GM18861 (cell line): ENCODE results near the gene CCDC144A.
"Not testable (repeated sequence)": the region's sequence is repeated elsewhere in the genome, so short reads cannot be mapped to it uniquely, and the experiment has no call there.

ENCODE experiments used
- ATAC-seq: cut with Tn5 transposase; IDR thresholded peaks from one replicate; pipeline ENCODE4 v1.9.1; 2021; ENCODE audit not compliant: unreplicated experiment

The CCDC144A gene

DNA sequence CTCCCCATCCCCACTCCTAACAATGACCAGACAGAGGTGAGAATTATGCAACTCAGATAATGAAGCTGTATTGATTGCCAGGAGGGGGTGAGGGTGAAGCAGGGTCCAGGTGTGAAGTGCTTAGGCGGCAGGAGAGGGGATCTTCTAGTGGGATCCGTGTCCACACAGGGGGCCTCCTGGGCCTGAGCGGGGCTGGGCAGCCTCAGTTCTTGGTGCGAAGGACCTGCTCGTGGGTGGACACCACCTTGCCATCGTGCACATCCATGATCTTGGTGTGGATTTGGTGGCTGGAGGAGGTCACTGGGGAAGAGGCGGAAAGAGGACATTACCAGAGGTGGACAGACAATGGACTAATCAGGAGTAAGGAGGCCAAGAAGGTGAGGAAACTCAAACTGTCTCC, 127.9 kb downstream of the CCDC144A start:
- not testable (repeated sequence) for ATAC-seq

DNA sequence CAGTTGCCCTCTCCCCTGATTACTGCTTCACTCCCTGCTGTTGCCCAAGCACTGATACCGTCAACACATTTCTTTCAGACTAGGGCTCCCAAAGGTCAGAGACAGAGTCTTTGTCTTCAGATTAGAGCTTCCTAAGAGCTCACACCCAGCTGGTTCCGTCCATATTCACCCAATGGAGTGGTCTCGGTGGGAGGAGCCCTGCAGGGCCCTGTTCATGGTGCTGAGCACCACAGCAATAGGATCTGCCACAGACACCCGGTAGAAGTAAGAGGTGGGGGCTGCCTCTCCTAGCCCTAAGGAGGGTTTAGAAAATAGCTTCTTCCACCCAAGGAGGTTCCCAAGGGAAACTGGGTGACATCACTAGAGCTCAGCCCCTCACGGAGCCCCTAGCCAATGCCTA, 128.3 kb downstream of the CCDC144A start:
- ATAC-seq: no peak

DNA sequence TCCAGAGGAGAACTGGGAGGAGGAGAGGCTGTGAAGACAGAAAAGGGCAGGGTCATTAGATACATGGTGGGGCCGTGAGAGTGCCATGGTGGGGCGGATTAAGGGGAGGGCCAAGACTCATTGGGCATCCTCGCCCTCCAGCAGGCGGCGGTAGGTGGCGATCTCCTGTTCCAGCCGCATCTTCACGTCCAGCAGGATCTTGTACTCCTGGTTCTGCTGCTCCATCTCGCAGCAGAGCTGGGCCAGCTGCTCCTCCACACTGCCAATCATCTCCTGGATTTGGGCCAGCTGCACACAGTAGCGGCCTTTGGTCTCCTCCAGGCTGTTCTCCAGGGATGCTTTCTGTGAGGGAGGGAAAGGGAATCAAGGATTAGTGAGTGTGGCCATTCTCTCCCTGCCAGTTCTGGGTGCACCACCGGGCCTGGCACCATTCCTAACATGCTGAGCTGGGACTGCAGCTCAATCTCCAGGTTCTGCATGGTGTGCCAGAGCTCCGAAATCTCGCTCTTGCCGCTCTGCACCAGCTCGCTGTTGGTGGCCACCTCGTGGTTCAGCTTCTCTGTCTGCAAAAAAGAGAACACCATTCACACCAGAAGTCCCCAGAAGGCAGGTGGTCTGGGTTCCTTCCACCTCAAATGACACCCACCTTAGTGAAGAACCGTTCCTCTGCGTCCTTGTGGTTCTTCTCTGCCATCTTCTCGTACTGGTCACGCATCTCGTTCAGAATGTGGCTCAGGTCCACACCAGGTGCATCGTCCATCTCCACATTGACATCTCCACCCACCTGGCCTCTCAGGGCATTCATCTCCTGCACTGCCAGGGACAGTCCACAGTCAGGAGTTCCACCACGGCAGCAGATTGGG, 129.0 kb downstream of the CCDC144A start:
- ATAC-seq: no peak

DNA sequence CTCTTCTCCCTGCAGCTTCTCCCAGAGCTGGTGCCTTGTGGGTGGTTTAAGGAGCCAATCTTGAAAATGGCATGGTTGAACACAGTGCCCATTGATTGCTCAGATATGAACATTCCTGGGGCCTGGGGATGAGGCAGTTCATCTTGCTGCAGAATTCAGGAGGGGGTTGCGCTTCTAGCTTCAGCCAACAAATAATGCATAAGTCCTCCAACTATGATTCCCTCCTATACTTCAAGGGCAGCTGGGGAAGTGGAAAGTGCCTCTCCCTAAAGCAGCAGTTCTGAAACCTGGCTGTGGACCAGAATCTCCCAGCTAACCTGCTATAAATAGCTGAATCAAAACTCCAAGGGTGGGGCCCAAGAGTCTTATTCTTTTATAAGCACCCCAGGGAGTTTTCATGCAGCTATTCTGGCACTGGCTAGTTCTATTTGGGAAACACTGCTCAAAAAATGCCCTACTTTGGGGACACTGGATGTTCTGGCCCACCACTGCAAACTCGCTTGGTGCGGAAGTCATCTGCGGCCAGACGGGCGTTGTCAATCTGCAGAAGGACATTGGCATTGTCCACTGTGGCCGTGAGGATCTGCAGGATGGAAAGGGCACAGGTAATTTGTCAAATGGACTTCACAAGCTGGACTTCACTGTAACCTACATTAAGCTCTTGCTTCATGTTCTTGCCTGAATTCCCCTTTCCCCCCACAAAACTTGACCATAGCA, 130.3 kb downstream of the CCDC144A start:
- ATAC-seq: no peak

DNA sequence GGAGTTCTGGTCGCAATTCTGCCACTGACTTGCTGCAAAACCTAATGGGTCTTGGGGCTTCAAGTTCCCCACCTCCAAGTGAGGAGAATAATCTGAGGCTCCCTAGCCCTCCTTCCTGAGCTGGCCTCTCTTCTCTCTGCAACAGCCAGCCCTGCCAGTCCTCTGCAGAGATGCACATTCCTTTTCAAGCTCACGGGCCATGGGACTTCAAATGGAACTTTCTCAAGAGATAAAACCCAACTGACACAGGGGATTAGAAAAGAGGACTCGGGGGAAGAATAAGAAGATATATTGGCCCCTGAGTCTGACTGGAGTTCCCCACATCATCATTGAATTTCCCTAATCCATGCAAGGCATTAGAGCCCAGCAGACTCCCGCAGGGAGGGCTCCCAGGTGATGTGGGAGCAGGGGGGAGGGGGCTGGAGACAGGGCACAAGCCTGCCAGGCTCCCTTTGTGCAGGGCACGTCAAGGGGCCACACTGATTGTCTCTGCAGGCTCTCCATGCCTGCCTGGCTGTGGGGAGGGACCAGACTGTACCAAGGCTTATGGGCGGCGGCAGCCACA, 131.0 kb downstream of the CCDC144A start:
- no peak for ATAC-seq

DNA sequence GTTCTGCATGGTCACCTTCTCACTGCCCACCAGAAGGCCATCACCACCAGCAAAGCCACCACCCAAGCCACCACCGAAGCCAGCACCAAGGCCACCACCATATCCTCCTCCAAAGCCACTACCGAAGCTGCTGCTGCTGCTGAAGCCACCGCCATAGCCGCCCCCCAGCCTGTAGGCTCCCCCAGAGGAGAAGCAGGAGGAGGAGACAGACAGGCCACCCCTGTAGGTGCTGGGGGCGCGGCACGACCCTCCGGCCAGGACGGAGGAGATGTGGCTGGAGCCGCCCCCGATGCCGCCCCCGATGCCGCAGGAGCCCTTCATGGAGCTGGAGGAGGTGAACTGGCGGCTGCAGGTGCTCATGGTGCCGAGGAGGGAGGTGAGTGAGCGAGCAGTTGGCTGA, 132.1 kb downstream of the CCDC144A start:
- not testable (repeated sequence) for ATAC-seq

DNA sequence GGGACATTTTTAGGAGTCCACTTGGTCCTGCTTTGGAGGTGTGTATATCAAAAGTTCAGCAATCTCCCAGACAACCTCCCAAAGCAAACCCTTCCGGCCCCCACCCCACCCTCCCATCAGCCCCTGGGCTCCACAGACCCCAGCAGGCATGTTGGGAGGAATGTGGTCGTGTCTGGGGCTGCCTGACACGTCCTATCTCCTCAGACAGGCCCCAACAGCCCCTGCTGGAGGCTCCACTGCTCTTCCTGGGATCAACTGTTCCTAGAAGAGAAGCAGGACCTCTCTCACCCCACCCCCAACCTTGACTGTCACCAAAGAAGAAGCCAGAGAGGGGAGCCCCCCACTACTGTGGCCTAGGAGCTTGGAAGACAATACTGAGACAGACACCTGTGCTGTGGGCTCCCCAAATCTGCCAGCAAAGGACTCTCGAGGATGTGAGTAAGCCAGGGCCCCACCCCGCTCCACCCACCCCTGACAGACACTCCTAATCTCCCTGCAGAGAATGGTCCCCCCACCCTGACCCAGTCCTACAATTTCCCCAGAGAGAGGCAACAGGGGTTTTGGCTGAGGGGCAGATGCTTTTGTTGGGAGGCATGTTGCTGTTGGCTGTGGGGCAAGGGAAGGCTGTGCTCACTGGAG, 133.8 kb downstream of the CCDC144A start:
- not testable (repeated sequence) for ATAC-seq
